ENCODE measurements around the gene PTPN2. TPM values are rescaled to one million over a fixed set of nuclear protein-coding genes. Genes with fewer than 3 reads are reported as not detected.
"Not testable (repeated sequence)": the region's sequence is repeated elsewhere in the genome, so short reads cannot be mapped to it uniquely, and the experiment has no call there.

The PTPN2 gene
- total RNA-seq, 1 experiment from 2014 or later: 55.0 TPM

- Mint-ChIP-seq H3K4me3 (ENCODE audit: unreplicated experiment) (peak overlapping the region; percentile 83), H3K4me1 (ENCODE audit: low read depth, unreplicated experiment) (no peaks in the 10 kb centered on the region), H3K27me3 (ENCODE audit: insufficient read depth, unreplicated experiment) (no peaks in the 10 kb centered on the region), H3K27ac (ENCODE audit: unreplicated experiment) (peak overlapping the region; percentile 86), H3K36me3 (ENCODE audit: insufficient read depth, unreplicated experiment) (peaks cover 28% of the 10 kb centered on the region), H3K9me3 (ENCODE audit: unreplicated experiment) (no peaks in the 10 kb centered on the region)
- H3K36me3 ChIP-seq (ENCODE audit: control insufficient read depth, insufficient read depth, low read length): no peaks in the 10 kb centered on the region
- DNase-seq: peak; percentile 72 to 74
- CTCF ChIA-PET: interaction anchor here (0.6 to 3.4 kb wide), 9 partner anchors 10 to 157 kb away, joined by 3 to 18 read pairs (median 5); no protein-coding TSS in a partner anchor
- H3K4me3 ChIP-seq (ENCODE audit: low read depth, low read length): peak overlapping the region; percentile 53
- no peaks in the 10 kb centered on the region for H3K27me3 ChIP-seq (replicated peaks; ENCODE audit: control insufficient read depth, insufficient read depth, low read length)
- no TSS peak for BruUV-seq (replicated peaks)
- POLR2A ChIA-PET: interaction anchor here (0.7 to 2.6 kb wide), 7 partner anchors 10 to 214 kb away, joined by 3 to 53 read pairs (median 5); partner anchors contain the start of genes CEP192, PTPN2 and SEH1L
- H3K4me1 ChIP-seq: 0 out of 2 replicates have a peak, but pooled peaks cover 6% of the 10 kb centered on the region
- intact Hi-C loops (cut with micrococcal nuclease; ENCODE audit: unreplicated experiment): loop anchor here (2.0 kb wide), 1 partner anchor 106 kb away; no protein-coding TSS in a partner anchor
- H3K9me3 ChIP-seq: peaks cover 7% of the 10 kb centered on the region
- no peak for TF ChIP-seq CTCF (IDR thresholded peaks at IDR 0.05; ENCODE audit: insufficient read depth in 1 of 2, low read depth in 1 of 2, low read length in 1 of 2, severe bottlenecking in 1 of 2, unreplicated experiment in 1 of 2)
Observed at GRCh38 chr18:12776821-12777471, 107.1 kb downstream of the PTPN2 start.

GRCh38 chr18:12776415-12776814, 107.6 kb downstream of the PTPN2 start:
- not testable (repeated sequence) for H3K36me3 ChIP-seq (ENCODE audit: control insufficient read depth, insufficient read depth, low read length); H3K9me3 ChIP-seq; BruUV-seq (replicated peaks); H3K27me3 Mint-ChIP-seq (ENCODE audit: insufficient read depth, unreplicated experiment); H3K4me1 Mint-ChIP-seq (ENCODE audit: low read depth, unreplicated experiment); H3K4me1 ChIP-seq; H3K27me3 ChIP-seq (replicated peaks; ENCODE audit: control insufficient read depth, insufficient read depth, low read length); H3K9me3 Mint-ChIP-seq (ENCODE audit: unreplicated experiment)
- peak overlapping the region; percentile 86 for H3K27ac Mint-ChIP-seq (ENCODE audit: unreplicated experiment)
- CTCF ChIA-PET: interaction anchor here (0.8 to 3.4 kb wide), 6 partner anchors 9 to 158 kb away, joined by 3 to 18 read pairs (median 6); no protein-coding TSS in a partner anchor
- H3K4me3 Mint-ChIP-seq (ENCODE audit: unreplicated experiment): peak overlapping the region; percentile 83
- peak overlapping the region; percentile 53 for H3K4me3 ChIP-seq (ENCODE audit: low read depth, low read length)
- intact Hi-C loops (cut with micrococcal nuclease; ENCODE audit: unreplicated experiment): loop anchor here (2.0 kb wide), 1 partner anchor 106 kb away; no protein-coding TSS in a partner anchor
- DNase-seq: peak; percentile 78 to 88
- POLR2A ChIA-PET: interaction anchor here (0.6 to 2.6 kb wide), 8 partner anchors 10 to 215 kb away, joined by 3 to 53 read pairs (median 4); partner anchors contain the start of genes CEP192, PTPN2 and SEH1L
- H3K36me3 Mint-ChIP-seq (ENCODE audit: insufficient read depth, unreplicated experiment): peaks cover 28% of the 10 kb centered on the region

GRCh38 chr18:12774982-12775381, 109.1 kb downstream of the PTPN2 start:
- no peak for TF ChIP-seq CTCF (IDR thresholded peaks at IDR 0.05; ENCODE audit: insufficient read depth in 1 of 2, low read depth in 1 of 2, low read length in 1 of 2, severe bottlenecking in 1 of 2, unreplicated experiment in 1 of 2)
- no TSS peak for BruUV-seq (replicated peaks)
- H3K36me3 Mint-ChIP-seq (ENCODE audit: insufficient read depth, unreplicated experiment): peaks cover 28% of the 10 kb centered on the region
- H3K4me1 ChIP-seq: 0 out of 2 replicates have a peak, but pooled peaks cover 6% of the 10 kb centered on the region
- H3K27me3 Mint-ChIP-seq (ENCODE audit: insufficient read depth, unreplicated experiment): no peaks in the 10 kb centered on the region
- no peaks in the 10 kb centered on the region for H3K4me1 Mint-ChIP-seq (ENCODE audit: low read depth, unreplicated experiment)
- H3K4me3 ChIP-seq (ENCODE audit: low read depth, low read length): no peak overlapping the region
- DNase-seq: no peak
- intact Hi-C loops (cut with micrococcal nuclease; ENCODE audit: unreplicated experiment): no loop called here
- no peaks in the 10 kb centered on the region for H3K9me3 Mint-ChIP-seq (ENCODE audit: unreplicated experiment)
- ChIA-PET POLR2A (no interaction called here), CTCF (no interaction called here)
- H3K27ac Mint-ChIP-seq (ENCODE audit: unreplicated experiment): peak overlapping the region; percentile 86
- no peaks in the 10 kb centered on the region for H3K36me3 ChIP-seq (ENCODE audit: control insufficient read depth, insufficient read depth, low read length)
- peaks cover 7% of the 10 kb centered on the region for H3K9me3 ChIP-seq
- no peak overlapping the region for H3K4me3 Mint-ChIP-seq (ENCODE audit: unreplicated experiment)
- H3K27me3 ChIP-seq (replicated peaks; ENCODE audit: control insufficient read depth, insufficient read depth, low read length): no peaks in the 10 kb centered on the region
